GM12874 (cell line): Measurements from ENCODE around the gene ETV6.

Experiments used
- TF ChIP-seq, protein P1 (sequence below): IDR thresholded peaks from 2 replicates; pipeline ENCODE4 v1.5.1; 2011; ENCODE audit warnings: low read depth, mild to moderate bottlenecking, control low read depth, low read length, moderate library complexity; ENCODE audit not compliant: insufficient read depth

Gene ETV6

DNA sequence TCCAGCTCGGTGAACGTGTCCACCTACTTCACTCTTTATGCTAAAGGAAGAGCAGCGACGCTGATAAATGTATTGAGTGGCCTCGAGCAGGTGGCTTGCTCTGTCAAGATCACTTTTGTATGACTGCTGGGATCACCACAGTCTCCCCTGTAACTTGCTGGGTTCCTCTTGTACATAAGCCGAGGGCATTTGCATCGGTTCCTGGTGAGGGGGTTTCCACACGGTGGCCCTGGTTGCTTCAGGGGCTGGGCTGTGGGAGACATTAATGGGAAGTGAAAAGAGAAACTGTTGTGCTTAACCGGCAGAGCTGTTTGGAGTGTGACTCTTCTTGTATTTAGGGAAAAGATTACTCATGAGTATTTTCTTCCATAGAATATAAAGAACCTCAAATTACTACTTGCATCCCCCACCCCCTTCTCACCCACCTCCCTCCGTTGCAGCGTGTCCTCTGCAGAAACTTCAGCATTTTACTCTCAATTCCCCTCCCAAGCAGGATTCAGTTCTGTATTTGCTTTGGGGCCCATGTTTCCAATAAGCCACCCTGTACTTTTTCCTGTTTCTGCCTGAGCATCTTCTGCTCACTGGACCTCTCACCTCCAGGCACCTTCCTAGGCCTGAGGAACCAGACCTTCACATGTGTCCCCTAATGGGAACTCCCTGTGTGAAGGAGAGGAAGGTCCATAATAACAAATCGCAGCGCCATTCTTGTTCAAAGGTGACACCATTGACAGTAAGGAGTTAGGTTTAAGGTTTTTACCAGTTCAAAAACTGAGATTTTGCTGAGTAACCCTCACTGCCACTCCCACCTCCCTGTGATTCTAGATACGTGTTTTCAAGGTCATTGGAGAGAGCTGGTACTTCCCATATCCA is 187.0 kb downstream of the ETV6 start:
- TF ChIP-seq, protein P1, sequence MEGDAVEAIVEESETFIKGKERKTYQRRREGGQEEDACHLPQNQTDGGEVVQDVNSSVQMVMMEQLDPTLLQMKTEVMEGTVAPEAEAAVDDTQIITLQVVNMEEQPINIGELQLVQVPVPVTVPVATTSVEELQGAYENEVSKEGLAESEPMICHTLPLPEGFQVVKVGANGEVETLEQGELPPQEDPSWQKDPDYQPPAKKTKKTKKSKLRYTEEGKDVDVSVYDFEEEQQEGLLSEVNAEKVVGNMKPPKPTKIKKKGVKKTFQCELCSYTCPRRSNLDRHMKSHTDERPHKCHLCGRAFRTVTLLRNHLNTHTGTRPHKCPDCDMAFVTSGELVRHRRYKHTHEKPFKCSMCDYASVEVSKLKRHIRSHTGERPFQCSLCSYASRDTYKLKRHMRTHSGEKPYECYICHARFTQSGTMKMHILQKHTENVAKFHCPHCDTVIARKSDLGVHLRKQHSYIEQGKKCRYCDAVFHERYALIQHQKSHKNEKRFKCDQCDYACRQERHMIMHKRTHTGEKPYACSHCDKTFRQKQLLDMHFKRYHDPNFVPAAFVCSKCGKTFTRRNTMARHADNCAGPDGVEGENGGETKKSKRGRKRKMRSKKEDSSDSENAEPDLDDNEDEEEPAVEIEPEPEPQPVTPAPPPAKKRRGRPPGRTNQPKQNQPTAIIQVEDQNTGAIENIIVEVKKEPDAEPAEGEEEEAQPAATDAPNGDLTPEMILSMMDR, result no peak

DNA sequence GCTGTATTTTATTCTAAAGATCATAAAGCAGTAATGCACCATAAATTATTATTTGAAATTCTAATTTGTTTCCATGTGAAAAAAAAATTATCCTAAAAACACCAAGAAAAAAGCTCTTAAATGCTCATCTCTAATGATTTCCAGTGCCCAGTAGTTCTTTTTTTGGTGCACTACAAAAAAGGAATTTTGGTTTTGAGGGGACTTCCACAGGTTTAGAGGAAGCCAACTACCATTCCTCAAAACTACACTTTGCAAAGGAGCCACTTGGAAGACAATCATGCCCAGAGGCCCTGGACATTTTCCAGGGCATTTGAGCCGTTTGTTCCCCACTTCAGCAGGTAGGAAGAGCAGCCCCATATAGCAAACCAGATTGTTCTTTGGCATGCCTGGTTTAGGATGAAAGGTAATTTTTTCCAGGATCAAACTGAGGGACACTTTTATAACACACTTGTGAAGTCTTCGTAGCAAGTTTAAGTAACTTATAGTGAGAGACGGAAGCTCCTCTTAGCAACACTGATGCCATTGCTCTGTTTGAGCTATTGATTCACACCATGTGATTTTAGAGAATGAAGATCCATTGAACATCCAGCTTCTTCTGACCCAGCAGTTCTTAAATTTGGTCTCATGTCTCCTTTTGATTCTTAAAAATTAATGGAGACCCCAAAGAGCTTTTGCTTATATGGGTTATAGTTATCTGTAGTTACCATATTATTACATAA is 187.9 kb downstream of the ETV6 start:
- TF ChIP-seq, protein P1, result no peak

DNA sequence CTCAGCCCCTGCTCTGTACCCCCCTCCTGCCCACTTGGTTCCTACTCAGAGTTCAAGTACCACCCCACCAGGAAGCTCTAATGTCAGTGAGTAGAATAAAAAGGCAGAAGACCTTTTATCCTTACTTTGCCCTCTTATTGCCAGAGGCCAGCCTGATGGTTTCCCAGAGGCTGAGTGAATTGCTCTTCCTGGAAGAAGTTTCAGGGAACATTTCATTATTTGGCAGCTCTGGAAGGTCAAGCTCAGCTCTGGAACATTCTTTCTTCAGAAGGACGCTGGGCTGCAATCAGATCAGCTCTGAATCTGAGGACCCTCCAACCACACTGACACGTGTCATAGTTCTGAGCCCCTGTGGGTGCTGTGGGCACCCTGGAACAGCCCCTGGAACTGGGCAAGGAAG is 188.9 kb downstream of the ETV6 start:
- TF ChIP-seq, protein P1, result no peak

DNA sequence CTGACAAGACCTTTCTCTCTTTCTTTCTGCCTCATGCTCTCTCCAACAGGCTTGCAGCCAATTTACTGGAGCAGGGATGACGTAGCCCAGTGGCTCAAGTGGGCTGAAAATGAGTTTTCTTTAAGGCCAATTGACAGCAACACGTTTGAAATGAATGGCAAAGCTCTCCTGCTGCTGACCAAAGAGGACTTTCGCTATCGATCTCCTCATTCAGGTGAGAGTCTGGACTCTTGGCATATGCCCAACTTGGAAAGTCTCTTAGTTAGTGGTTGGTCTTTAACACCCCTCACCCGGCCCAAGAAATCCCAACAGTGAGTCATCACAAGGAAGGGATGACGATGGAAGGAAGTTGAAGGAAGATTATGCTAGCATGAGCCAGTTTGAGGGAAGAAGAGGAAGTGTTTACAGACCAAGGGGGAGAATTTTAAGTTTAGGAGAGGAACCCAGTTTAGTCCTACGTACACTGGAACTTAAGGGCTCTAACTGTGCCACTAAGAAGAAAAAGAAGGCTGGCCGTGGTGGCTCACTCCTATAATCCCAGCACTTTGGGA is 189.7 kb downstream of the ETV6 start:
- TF ChIP-seq, protein P1, result no peak

DNA sequence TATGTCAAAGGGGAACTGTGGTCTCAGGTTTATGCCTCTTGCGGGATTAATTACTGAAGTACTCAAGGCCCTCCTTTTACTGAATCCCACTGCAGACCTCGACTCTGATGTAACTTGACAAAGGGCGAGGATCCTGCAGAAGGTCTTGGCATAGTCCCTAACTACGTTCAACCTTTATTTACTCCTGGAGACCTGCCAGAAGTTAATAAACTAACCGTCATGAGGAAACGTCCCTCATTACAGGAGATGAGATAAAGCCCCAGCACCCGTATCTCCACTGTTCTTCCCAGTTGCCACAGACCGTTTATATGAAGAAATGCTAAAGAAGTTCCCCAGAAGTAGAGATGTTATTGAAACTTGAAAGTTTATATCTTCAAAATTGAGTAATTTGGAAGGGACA is 190.9 kb downstream of the ETV6 start:
- TF ChIP-seq, protein P1, result no peak

DNA sequence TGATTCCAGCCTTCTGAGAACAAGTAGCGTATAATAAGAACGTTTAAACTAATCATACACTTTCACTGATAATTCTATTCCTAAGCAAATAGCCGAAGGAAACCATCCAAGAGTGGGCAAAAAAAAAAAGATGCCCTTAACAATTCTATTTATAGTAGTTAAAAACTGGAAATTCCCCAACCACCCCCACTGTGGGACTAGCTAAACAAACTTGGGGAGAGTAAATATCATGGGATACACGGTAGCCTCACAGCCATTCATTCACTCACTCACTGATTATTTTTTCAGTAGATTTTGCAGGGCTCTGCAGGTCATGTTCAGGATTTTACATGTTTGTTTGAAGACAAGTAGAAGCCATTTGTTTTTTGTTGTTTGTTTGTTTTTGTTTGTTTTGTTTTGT is 197.0 kb downstream of the ETV6 start:
- TF ChIP-seq, protein P1, result no peak

DNA sequence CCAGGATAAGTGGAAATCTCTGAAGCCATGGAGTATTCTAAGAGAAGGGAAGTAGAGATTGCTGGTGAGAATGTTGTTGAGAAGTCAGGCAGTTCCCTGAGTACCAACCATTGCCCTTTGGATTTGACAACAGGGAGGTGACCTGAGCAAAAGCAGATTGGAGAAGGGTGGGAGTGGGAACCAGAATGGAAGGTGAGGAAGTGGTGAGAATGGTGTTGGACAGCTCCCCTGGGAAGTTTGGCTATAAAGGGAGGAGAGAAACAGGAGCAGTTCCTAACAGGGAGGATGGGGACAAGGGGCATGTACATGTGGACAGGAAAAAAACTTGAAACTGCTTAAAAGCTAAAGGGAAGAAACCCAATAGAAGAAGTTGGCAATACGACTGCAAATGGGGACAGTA is 198.1 kb downstream of the ETV6 start:
- TF ChIP-seq, protein P1, result no peak
